Measurements from ENCODE around the gene GEMIN5.

GRCh38 chr5:154873791-154874331 lies 64.2 kb downstream of the GEMIN5 start:
- TF ChIP-seq CTCF (IDR thresholded peaks at IDR 0.05) (no peak), POLR2A (IDR thresholded peaks at IDR 0.05) (no peak)

Measured in right lobe of liver (tissue), 4 donors.